PC-9 (cell line): ENCODE measurements around the gene SP6. TPM values are rescaled to one million over a fixed set of nuclear protein-coding genes. Genes with fewer than 3 reads are reported as not detected.

Experiments
- BruUV-seq: library from RNA; stranded (reverse); fragments of 400-500 nt; replicated peaks from 2 replicates; lab custom pipeline; 2021; lab: Mats Ljungman, UMichigan
- CTCF ChIA-PET: fragments of 300-600 bp; sonication (Branson Sonifier 250); formaldehyde crosslinking; loops from one replicate; lab custom pipeline; 2022; ENCODE audit warnings: antibody characterized with exemption; lab: Charles Lee
- POLR2A ChIA-PET: fragments of 300-600 bp; sonication (Branson Sonifier 250); formaldehyde crosslinking; loops from one replicate; lab custom pipeline; 2022; ENCODE audit warnings: antibody characterized with exemption; ENCODE audit not compliant: unreplicated experiment; lab: Charles Lee
- DNase-seq, 2 experiments: peaks; one replicate each; pipeline versions ENCODE4 v3.0.0 to v3.0.0-alpha.2; 2015 to 2022; ENCODE audit warnings: mixed read lengths in 1 of 2
- H2AFZ ChIP-seq: fragments of 200-600 bp; sonication (generic); 2 replicates; pipeline ENCODE4 v1.8.1; 2017; ENCODE audit warnings: antibody characterized with exemption
- H3F3A ChIP-seq: fragments of 200-600 bp; sonication (generic); 2 replicates; pipeline ENCODE4 v1.8.1; 2017; ENCODE audit warnings: antibody characterized with exemption, mild to moderate bottlenecking, low read depth; ENCODE audit not compliant: insufficient read depth
- H3K27ac ChIP-seq: fragments of 200-600 bp; sonication (generic); 2 replicates; pipeline ENCODE4 v1.6.1; 2016; ENCODE audit warnings: mixed run types
- H3K27me3 ChIP-seq: fragments of 200-600 bp; sonication (generic); 2 replicates; pipeline ENCODE4 v1.6.1; 2016; ENCODE audit warnings: low read depth, mixed run types; ENCODE audit not compliant: insufficient read depth
- H3K36me3 ChIP-seq: fragments of 200-600 bp; sonication (generic); 2 replicates; pipeline ENCODE4 v1.6.1; 2016; ENCODE audit warnings: low read depth, mixed run types
- H3K4me1 ChIP-seq: fragments of 200-600 bp; sonication (generic); replicated peaks from 2 replicates; pipeline ENCODE4 v1.6.1; 2016; ENCODE audit warnings: mixed run types; ENCODE audit not compliant: insufficient read depth
- H3K4me2 ChIP-seq: fragments of 200-600 bp; sonication (generic); 2 replicates; pipeline ENCODE4 v1.6.1; 2017; ENCODE audit warnings: mixed run types
- H3K4me3 ChIP-seq: fragments of 200-600 bp; sonication (generic); 2 replicates; pipeline ENCODE4 v1.6.1; 2016; ENCODE audit warnings: mixed run types
- H3K79me2 ChIP-seq: fragments of 200-600 bp; sonication (generic); 2 replicates; pipeline ENCODE4 v1.6.1; 2017; ENCODE audit warnings: low read depth, mixed run types
- H3K9me2 ChIP-seq: fragments of 200-600 bp; sonication (generic); 2 replicates; pipeline ENCODE4 v1.8.1; 2017; ENCODE audit warnings: mild to moderate bottlenecking; ENCODE audit not compliant: insufficient read depth
- H3K9me3 ChIP-seq: fragments of 200-600 bp; sonication (generic); 2 replicates; pipeline ENCODE4 v1.8.1; 2016; ENCODE audit warnings: low read depth; ENCODE audit not compliant: insufficient read depth
- H4K20me1 ChIP-seq: fragments of 200-600 bp; sonication (generic); 2 replicates; pipeline ENCODE4 v1.8.1; 2017; ENCODE audit not compliant: insufficient read depth
- EZH2 ChIP-seq: fragments of 200-600 bp; sonication (generic); IDR thresholded peaks from 2 replicates; pipeline ENCODE4 v1.8.0; 2017; ENCODE audit warnings: antibody characterized with exemption, low read depth
- intact Hi-C: fragments of 100-400 bp; cut with micrococcal nuclease; formaldehyde crosslinking; loops from one replicate; pipeline ENCODE4 v1.10.0; 2022; ENCODE audit not compliant: unreplicated experiment
- total RNA-seq: library from RNA; stranded (reverse); gene quantifications from 2 replicates; pipeline ENCODE4 v1.2.3, GENCODE V29; 2021
- TF ChIP-seq, protein P1 (sequence below): fragments of 200-600 bp; sonication (generic); conservative IDR thresholded peaks from 2 replicates; pipeline ENCODE4 v1.6.1; 2017; ENCODE audit warnings: mixed run types, antibody characterized with exemption, mild to moderate bottlenecking, moderate library complexity

Gene SP6
- total RNA-seq, 1 experiment from 2014 or later = 13.3 TPM

DNA sequence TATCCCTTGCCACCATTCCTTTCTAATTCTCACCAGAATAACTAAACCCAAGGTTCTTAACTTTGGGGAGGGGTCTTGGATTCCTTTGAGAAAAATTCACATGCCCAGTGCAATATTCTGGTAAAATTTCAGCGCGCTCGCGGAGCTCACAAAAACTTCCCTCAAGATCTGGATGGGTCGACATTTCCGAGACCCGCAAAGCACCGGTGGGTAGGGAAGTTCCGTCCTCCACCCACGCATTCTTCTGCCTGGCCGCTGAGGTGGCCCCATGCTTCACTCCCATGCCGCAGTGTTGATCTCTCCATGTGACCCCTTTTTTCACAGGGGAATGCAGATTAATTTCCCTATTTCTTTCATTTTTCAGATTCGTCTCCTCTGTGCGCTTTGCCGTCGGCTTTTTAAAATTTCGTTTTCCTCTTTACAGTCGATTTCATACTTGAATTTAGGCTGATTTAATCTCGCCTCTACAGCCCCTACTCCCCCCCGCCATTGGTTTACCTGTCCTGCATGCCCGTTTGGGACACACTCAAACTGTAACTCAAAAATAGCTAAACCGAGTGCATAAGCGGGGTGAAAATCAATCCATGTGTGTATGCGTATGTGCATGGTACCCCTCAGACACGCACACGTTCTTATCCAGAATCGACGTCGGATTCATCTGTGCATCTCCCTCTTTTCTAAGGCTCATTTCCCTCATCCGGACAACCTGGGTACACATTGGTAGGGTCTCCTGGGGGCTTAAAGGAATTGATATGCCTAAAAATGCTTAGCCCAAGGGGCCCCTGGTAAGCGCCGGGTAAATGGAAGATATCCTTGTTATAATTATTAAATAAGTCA lies 1.4 kb upstream of the SP6 start:
- intact Hi-C loops = no loop called here
- DNase-seq = no peak
- Histone ChIP-seq H3F3A (0 out of 2 replicates have a peak, but pooled peaks cover 3% of the 10 kb centered on the region), H3K9me3 (no peaks in the 10 kb centered on the region), H3K4me3 (no peak overlapping the region), H3K79me2 (peaks cover 35% of the 10 kb centered on the region), H3K36me3 (no peaks in the 10 kb centered on the region), H3K4me1 (peaks cover 32% of the 10 kb centered on the region), H4K20me1 (peaks cover 8% of the 10 kb centered on the region; the same call in 1 of the 2 replicates), H3K27ac (no peak overlapping the region), H3K27me3 (no peaks in the 10 kb centered on the region), H3K4me2 (no peak overlapping the region), H2AFZ (no peak overlapping the region), H3K9me2 (no peaks in the 10 kb centered on the region)
- ChIA-PET POLR2A (no interaction called here), CTCF (no interaction called here)
- BruUV-seq = no TSS peak
- TF ChIP-seq EZH2 = no peak
- TF ChIP-seq, protein P1, sequence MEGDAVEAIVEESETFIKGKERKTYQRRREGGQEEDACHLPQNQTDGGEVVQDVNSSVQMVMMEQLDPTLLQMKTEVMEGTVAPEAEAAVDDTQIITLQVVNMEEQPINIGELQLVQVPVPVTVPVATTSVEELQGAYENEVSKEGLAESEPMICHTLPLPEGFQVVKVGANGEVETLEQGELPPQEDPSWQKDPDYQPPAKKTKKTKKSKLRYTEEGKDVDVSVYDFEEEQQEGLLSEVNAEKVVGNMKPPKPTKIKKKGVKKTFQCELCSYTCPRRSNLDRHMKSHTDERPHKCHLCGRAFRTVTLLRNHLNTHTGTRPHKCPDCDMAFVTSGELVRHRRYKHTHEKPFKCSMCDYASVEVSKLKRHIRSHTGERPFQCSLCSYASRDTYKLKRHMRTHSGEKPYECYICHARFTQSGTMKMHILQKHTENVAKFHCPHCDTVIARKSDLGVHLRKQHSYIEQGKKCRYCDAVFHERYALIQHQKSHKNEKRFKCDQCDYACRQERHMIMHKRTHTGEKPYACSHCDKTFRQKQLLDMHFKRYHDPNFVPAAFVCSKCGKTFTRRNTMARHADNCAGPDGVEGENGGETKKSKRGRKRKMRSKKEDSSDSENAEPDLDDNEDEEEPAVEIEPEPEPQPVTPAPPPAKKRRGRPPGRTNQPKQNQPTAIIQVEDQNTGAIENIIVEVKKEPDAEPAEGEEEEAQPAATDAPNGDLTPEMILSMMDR = no peak

DNA sequence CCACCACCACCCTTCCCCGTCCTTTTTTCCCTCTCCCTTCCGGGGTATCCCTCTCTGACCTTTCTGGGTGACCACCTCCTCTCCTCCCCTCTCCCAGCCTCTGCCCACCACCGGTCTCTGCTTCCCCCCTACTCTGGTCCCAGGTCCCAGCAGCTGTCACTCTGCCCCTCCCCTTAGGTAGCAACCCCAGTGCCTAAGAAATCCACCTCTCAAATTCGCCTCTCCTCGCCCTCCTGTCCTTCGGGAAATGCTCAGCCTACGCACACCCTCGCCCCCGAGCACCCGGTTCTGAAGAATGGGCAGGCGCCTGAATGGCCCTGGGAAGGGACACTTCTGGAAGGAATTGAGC lies 775 bp upstream of the SP6 start:
- Histone ChIP-seq H3F3A (0 out of 2 replicates have a peak, but pooled peaks cover 3% of the 10 kb centered on the region), H3K79me2 (peaks cover 41% of the 10 kb centered on the region), H3K4me3 (no peak overlapping the region), H3K4me2 (0 out of 2 replicates have a peak overlapping the region, but pooled peaks have one; percentile 27), H3K27ac (no peak overlapping the region), H3K36me3 (0 out of 2 replicates have a peak, but pooled peaks cover 6% of the 10 kb centered on the region), H3K4me1 (peaks cover 35% of the 10 kb centered on the region), H3K27me3 (no peaks in the 10 kb centered on the region), H3K9me3 (no peaks in the 10 kb centered on the region), H3K9me2 (no peaks in the 10 kb centered on the region), H4K20me1 (peaks cover 8% of the 10 kb centered on the region; the same call in 1 of the 2 replicates), H2AFZ (no peak overlapping the region)
- intact Hi-C loops = loop anchor here (1.0 kb wide), 1 partner anchor 34 kb away; no protein-coding TSS in a partner anchor
- BruUV-seq = no TSS peak
- CTCF ChIA-PET = no interaction called here
- no peak for DNase-seq
- no peak for TF ChIP-seq EZH2
- TF ChIP-seq, protein P1 = no peak
- POLR2A ChIA-PET = interaction anchor here (0.6 kb wide), 1 partner anchor 32 kb away, joined by 3 read pairs; no protein-coding TSS in a partner anchor

DNA sequence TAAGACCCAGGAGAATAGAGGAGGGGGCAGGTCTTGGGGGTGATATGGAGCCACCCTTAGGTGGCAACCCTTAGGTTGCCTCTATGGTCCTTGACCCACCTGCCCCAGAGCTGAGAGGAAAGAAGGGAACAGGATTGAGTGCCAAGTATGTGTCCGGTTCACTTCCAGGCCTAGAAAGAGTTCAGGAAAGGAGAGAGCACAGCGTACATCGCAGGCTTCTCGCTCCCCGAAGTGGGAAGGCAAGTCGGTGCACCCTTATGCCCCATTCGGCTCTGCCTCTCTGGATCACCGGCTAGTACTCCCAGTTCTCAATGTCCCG lies 631 bp downstream of the SP6 start:
- Histone ChIP-seq H3F3A (peaks cover 15% of the 10 kb centered on the region; the same call in 1 of the 2 replicates), H3K4me3 (peak overlapping the region; percentile 72), H3K4me1 (peaks cover 39% of the 10 kb centered on the region), H3K4me2 (peak overlapping the region; percentile 88), H3K36me3 (peaks cover 10% of the 10 kb centered on the region; the same call in 1 of the 2 replicates), H3K79me2 (peaks cover 55% of the 10 kb centered on the region), H3K9me3 (no peaks in the 10 kb centered on the region), H2AFZ (peak overlapping the region; percentile 80), H4K20me1 (peaks cover 8% of the 10 kb centered on the region; the same call in 1 of the 2 replicates), H3K27me3 (no peaks in the 10 kb centered on the region), H3K27ac (peak overlapping the region; percentile 55), H3K9me2 (no peaks in the 10 kb centered on the region)
- no peak for DNase-seq
- CTCF ChIA-PET = interaction anchor here (0.7 to 1.7 kb wide), 2 partner anchors 39 to 121 kb away, joined by 5 to 6 read pairs; partner anchors contain the start of gene CDK5RAP3
- no TSS peak for BruUV-seq
- POLR2A ChIA-PET = interaction anchor here (0.5 to 0.9 kb wide), 3 partner anchors 13 to 35 kb away, joined by 4 to 5 read pairs (median 4); no protein-coding TSS in a partner anchor
- intact Hi-C loops = no loop called here
- TF ChIP-seq, protein P1 = no peak
- TF ChIP-seq EZH2 = no peak
